Adrenal gland (tissue), 12 donors: ENCODE data around the gene HRH2. TPM values are rescaled to one million over a fixed set of nuclear protein-coding genes. Genes with fewer than 3 reads are reported as not detected.
A peak's percentile ranks its signal among the peaks of the same experiment; 100 is the strongest.
"Not testable (repeated sequence)": the region's sequence is repeated elsewhere in the genome, so short reads cannot be mapped to it uniquely, and the experiment has no call there.

ENCODE experiments used
- DNase-seq, 7 donors: peaks; one replicate each; pipeline ENCODE4 v3.0.0-alpha.2; 2019 to 2020
- H3K27ac ChIP-seq, 5 donors: fragments of 200-600 bp; sonication (generic) in 4 of 5; 1 replicate in 3 of 5; 2 replicates in 2 of 5; pipeline versions ENCODE4 v1.5.1 to v1.8.0; 2016 to 2020; ENCODE audit warnings: mild to moderate bottlenecking in 1 of 5
- H3K27me3 ChIP-seq: fragments of 200-600 bp; 2 replicates; pipeline ENCODE4 v1.8.0; 2021
- H3K36me3 ChIP-seq, 2 donors: fragments of 200-600 bp; replicated peaks in 1 of 2; 1 replicate in 1 of 2; 2 replicates in 1 of 2; pipeline versions ENCODE4 v1.5.1 to v1.8.0; 2018 to 2022
- H3K4me1 ChIP-seq, 2 donors: fragments of 200-600 bp; replicated peaks in 1 of 2; 1 replicate in 1 of 2; 2 replicates in 1 of 2; pipeline versions ENCODE4 v1.5.1 to v1.8.0; 2018 to 2021
- H3K4me3 ChIP-seq, 4 donors: fragments of 200-600 bp; sonication (generic) in 3 of 4; one replicate each; pipeline ENCODE4 v1.5.1; 2016 to 2018
- H3K9me3 ChIP-seq, 3 donors: fragments of 200-600 bp; sonication (generic) in 1 of 3; replicated peaks in 1 of 3; 1 replicate in 2 of 3; 2 replicates in 1 of 3; pipeline versions ENCODE4 v1.5.1 to v1.8.0; 2016 to 2021
- CTCF ChIP-seq, 6 experiments: fragments of 450-650 bp in 4 of 6; fragments of 200-600 bp in 2 of 6; sonication (generic) in 1 of 6; IDR thresholded peaks; 1 replicate in 5 of 6; 2 replicates in 1 of 6; pipeline versions ENCODE4 v1.5.1 to v1.8.0; 2016 to 2021; ENCODE audit warnings: antibody characterized with exemption in 6 of 6, mild to moderate bottlenecking in 2 of 6, moderate library complexity in 1 of 6
- POLR2A ChIP-seq, 2 donors: fragments of 450-650 bp; IDR thresholded peaks; one replicate each; pipeline ENCODE4 v1.6.1; 2017; ENCODE audit warnings: antibody characterized with exemption in 2 of 2, mild to moderate bottlenecking in 2 of 2, moderate library complexity in 1 of 2
- WGBS, 4 donors: extraction: QIAGEN DNeasy Blood & Tissue Kit in 2 of 4; methylation state at CpG; one replicate each; pipeline versions ENCODE4 v1.1.5 to v1.1.7; 2013 to 2017; 5-methylcytosine and 5-hydroxymethylcytosine counted together
- intact Hi-C, 2 donors: fragments of 100-400 bp; cut with DNase I; formaldehyde crosslinking; loops; one replicate each; pipeline versions ENCODE4 v1.14.1 to v1.15.0; 2022 to 2023
- polyA plus RNA-seq, 3 donors: library from polyadenylated mRNA; stranded (reverse); fragments of 200-250 nt in 2 of 3; fragments of 350-450 nt in 1 of 3; fragmentation: Illumina TruSeq in 1 of 3; extraction: RNeasy Lipid Tissue Mini Kit (QIAGEN cat#74804) in 1 of 3; gene quantifications; one replicate each; pipeline ENCODE4 v1.2.3, GENCODE V29; 2013 to 2014
- total RNA-seq, 9 donors: library from RNA; depleted of rRNA in 4 of 9; stranded (reverse); fragments of >200 nt in 4 of 9; fragments of 120-200 nt in 1 of 9; fragmentation: NEBNext Ultra II Directional in 1 of 9; extraction: Animal tissue kit (Norgen Biotek cat#: 25700) in 1 of 9; gene quantifications; one replicate each; pipeline versions ENCODE4 v1.1.0 to v1.2.4, GENCODE V29; 2013 to 2023
- donor health status: healthy with polysubstance abuse.
- donor health status: Bipolar disorder and iron deficiency.
- donor health status: DM: yes; HTN: yes; CAD: no.
- donor health status: DM: no; HTN: no; CAD: no.
- donor health status: DM: no; HTN: no; CAD: no.
- donor health status: DM: yes; HTN: yes; CAD: no.

Gene HRH2
- total and polyA plus RNA-seq, 12 donors, result 0.22 to 7.3 (median 3.1) TPM

DNA sequence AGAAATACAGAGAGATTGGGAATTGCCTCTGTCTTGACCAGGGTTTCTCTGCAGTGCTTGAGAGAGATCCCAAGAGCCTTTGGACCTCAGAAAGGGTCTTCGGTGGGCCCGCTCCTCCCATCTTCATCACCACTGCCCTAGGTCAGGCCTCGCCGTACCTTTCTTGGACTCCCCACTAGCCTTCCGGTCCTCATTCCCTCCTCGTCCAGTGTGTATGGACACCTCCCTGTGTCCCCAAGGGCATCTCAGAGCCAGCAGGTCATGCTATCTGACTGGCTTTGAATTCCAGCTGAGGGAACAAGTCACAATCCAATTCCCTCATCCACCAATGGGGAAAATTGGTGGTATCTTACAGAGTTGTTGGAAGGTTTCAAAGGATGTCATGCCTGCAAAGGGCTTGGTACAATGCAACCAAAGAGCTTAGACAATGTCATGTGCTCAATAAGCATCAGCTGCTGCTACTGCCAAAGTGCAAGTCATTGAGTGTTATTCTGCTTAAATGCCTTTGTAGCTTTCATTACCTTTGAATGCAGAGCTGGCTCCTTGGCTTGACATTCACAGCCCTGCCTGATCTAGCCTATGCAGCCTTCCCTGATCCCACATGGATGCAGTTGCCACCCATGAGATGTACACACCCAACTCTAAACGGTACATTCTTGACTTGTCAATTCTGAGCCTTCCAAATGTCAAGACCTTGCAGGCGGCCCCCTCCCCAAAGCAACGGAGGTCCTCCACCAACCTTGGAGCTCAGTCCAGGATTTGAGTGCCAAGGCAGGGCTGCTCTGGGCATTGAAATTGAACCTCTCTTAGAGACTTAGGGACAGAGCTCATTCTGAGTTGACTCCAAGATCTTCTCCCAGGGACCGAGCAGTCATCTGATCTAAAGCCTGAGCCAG lies 58.0 kb downstream of the HRH2 start:
- intact Hi-C loops, result loop anchor here in 1 of 2 donors (5.0 kb wide), 1 partner anchor 184 kb away; no protein-coding TSS in a partner anchor
- no peak overlapping the region for H3K27ac ChIP-seq
- no peaks in the 10 kb centered on the region for H3K9me3 ChIP-seq
- no peak for TF ChIP-seq CTCF (IDR thresholded peaks at IDR 0.05)
- H3K36me3 ChIP-seq, result no peaks in the 10 kb centered on the region
- H3K4me3 ChIP-seq, result no peak overlapping the region
- 85 to 91% (median 86%) methylated on average over 7 to 10 of the region's 10 CpGs for WGBS, 4 donors
- H3K27me3 ChIP-seq, result no peaks in the 10 kb centered on the region
- DNase-seq, result peak in 2 of 7 donors; percentile 5 to 24
- no peaks in the 10 kb centered on the region for H3K4me1 ChIP-seq

DNA sequence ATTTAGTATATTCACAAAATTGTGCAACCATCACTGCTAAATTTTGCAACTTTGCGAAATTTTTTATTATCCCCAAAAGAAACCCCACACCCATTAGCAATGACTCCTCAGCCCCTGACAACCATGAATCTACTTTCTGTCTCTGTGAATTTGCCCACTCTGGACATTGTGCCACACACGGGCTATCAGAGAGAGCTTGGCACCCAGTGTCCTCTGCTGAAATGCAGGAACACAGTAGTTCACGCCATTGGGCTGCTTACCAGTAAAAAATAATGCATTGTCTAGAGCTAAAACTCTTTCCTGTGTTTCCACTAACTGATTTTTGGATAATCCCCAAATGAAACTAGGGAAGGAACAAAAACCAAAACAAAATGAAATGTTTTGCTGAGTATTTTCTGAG lies 60.0 kb downstream of the HRH2 start:
- 73 to 92% (median 85%) methylated on average over 3 of the region's 3 CpGs for WGBS, 4 donors
- TF ChIP-seq POLR2A (IDR thresholded peaks at IDR 0.05) (no peak), CTCF (IDR thresholded peaks at IDR 0.05) (no peak)
- intact Hi-C loops, result loop anchor here (2.0 to 5.0 kb wide), 2 partner anchors 183 to 186 kb away; no protein-coding TSS in a partner anchor

DNA sequence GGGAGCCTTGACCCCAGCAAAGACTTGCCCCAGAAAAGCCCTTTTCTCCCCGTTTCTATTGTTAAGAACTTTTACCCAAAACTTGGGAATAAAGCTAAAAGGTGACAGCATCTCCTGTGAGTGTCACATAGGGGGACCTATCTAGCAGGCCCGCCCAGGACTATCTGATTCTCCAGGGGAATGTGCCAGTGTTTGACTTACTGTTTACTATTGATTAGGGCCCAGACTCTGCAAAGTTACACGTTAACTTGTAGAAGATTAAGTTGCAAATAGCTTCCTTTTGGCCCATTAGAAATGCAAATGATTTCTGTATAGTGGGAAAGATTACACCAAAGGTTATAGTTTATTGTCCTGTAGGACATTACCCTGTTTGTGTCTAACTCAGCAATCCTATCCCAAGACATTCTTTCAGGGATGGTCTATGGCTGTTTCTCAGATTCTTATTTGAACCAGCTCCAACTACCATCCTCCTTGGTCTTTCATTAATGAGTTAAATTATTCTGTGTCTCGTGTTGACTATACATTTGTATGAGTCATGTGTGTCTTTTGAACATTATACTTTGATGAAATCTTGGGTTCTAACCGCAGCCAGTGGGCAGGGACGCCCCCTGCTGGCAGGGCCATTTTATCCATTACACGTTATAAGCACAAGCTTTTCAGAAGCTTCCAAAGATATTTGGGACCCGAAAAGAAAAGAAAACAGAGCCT lies 60.7 kb downstream of the HRH2 start:
- Histone ChIP-seq H3K4me1 (no peaks in the 10 kb centered on the region), H3K9me3 (no peaks in the 10 kb centered on the region), H3K36me3 (no peaks in the 10 kb centered on the region), H3K27me3 (no peaks in the 10 kb centered on the region), H3K4me3 (no peak overlapping the region), H3K27ac (no peak overlapping the region)
- intact Hi-C loops, result loop anchor here (2.0 to 5.0 kb wide), 2 partner anchors 184 to 186 kb away; no protein-coding TSS in a partner anchor
- TF ChIP-seq CTCF (IDR thresholded peaks at IDR 0.05), result peak; percentile 35 to 68 (median 62)
- TF ChIP-seq POLR2A (IDR thresholded peaks at IDR 0.05), result no peak
- 30 to 42% (median 38%) methylated on average over 8 of the region's 8 CpGs for WGBS, 4 donors
- peak in 4 of 7 donors; percentile 38 to 81 (median 64) for DNase-seq

More for the DNA sequence above, 60.0 kb downstream of the HRH2 start:
- no peak overlapping the region for H3K4me3 ChIP-seq
- no peaks in the 10 kb centered on the region for H3K27me3 ChIP-seq
- no peaks in the 10 kb centered on the region for H3K36me3 ChIP-seq
- H3K27ac ChIP-seq, result no peak overlapping the region
- no peak for DNase-seq
- H3K4me1 ChIP-seq, result no peaks in the 10 kb centered on the region
- no peaks in the 10 kb centered on the region for H3K9me3 ChIP-seq

DNA sequence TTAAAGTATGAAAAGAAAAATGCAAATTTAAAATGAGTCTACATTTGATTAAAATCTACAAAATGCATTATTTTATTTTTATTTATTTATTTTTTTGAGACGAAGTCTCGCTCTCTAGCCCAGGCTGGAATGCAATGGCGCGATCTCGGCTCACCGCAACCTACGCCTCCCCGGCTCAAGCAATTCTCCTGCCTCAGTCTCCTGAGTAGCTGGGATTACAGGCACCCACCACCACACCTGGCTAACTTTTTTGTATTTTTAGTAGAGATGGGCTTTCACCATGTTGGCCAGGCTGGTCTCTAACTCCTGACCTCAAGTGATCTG lies 61.2 kb downstream of the HRH2 start:
- H3K4me1 ChIP-seq, H3K36me3 ChIP-seq, H3K27ac ChIP-seq, H3K9me3 ChIP-seq, H3K4me3 ChIP-seq, H3K27me3 ChIP-seq: not testable (repeated sequence)
- 88 to 93% (median 92%) methylated on average over 8 of the region's 8 CpGs for WGBS, 4 donors
- intact Hi-C loops, result loop anchor here (2.0 to 5.0 kb wide), 2 partner anchors 184 to 187 kb away; no protein-coding TSS in a partner anchor
- DNase-seq, result peak in 1 of 7 donors; percentile 4
